ENCODE measurements around the gene DDX10.

- TF ChIP-seq CTCF (IDR thresholded peaks at IDR 0.05) (no peak), POLR2A (IDR thresholded peaks at IDR 0.05) (no peak)
These were observed 14.2 kb downstream of the DDX10 start for GRCh38 chr11:108679045-108679444.

Measured in uterus (tissue), 2 donors.